Liver (tissue), 3 donors: ENCODE results near the gene SLC22A13.

ENCODE experiments used
- CTCF ChIP-seq: fragments of 150-350 bp; IDR thresholded peaks from 2 replicates; pipeline ENCODE4 v1.5.1; 2017; ENCODE audit warnings: improper control_type of control experiment, low read depth, low read length; ENCODE audit not compliant: missing input control
- JUND ChIP-seq, 2 donors: IDR thresholded peaks; 2 replicates each; pipeline ENCODE4 v1.6.1; 2016; ENCODE audit warnings: antibody characterized with exemption in 2 of 2
- MAX ChIP-seq: IDR thresholded peaks from 2 replicates; pipeline ENCODE4 v1.6.1; 2016; ENCODE audit warnings: antibody characterized with exemption
- SP1 ChIP-seq: IDR thresholded peaks from 2 replicates; pipeline ENCODE4 v1.6.1; 2018; ENCODE audit warnings: antibody characterized with exemption, mild to moderate bottlenecking
- TAF1 ChIP-seq: conservative IDR thresholded peaks from 2 replicates; pipeline ENCODE4 v1.6.1; 2016; ENCODE audit warnings: antibody characterized with exemption, mild to moderate bottlenecking
- YY1 ChIP-seq: IDR thresholded peaks from 2 replicates; pipeline ENCODE4 v1.6.1; 2016; ENCODE audit warnings: antibody characterized with exemption, mild to moderate bottlenecking
- donor health status: healthy.
- donor health status: healthy.

GRCh38 chr3:38314112-38314763, 48.6 kb downstream of the SLC22A13 start:
- TF ChIP-seq CTCF (no peak), JUND (IDR thresholded peaks at IDR 0.05) (no peak), SP1 (no peak), YY1 (no peak), MAX (no peak), TAF1 (no peak)
